Breast epithelium (tissue), 3 donors: ENCODE measurements around the gene C3orf18.

Source experiments
- CTCF ChIP-seq, 3 donors: fragments of 450-650 bp; IDR thresholded peaks; one replicate each; pipeline ENCODE4 v1.5.1; 2016 to 2017; ENCODE audit warnings: antibody characterized with exemption in 3 of 3, mild to moderate bottlenecking in 3 of 3, moderate library complexity in 3 of 3
- POLR2A ChIP-seq: fragments of 450-650 bp; IDR thresholded peaks from one replicate; pipeline ENCODE4 v1.6.1; 2016; ENCODE audit warnings: antibody characterized with exemption, mild to moderate bottlenecking, moderate library complexity
- POLR2AphosphoS5 ChIP-seq, 3 donors: sonication (generic); formaldehyde crosslinking; IDR thresholded peaks; one replicate each; pipeline ENCODE4 v1.6.1; 2017; ENCODE audit warnings: antibody characterized with exemption in 3 of 3

GRCh38 chr3:50587806-50588758, 20.5 kb upstream of the C3orf18 start:
- TF ChIP-seq CTCF (IDR thresholded peaks at IDR 0.05) (no peak), POLR2A (no peak), POLR2AphosphoS5 (IDR thresholded peaks at IDR 0.05) (no peak)
